WERI-Rb-1 (cell line): ENCODE results near the gene IL27RA.

Experiments
- DNase-seq: peaks from one replicate; pipeline ENCODE4 v3.0.0-alpha.2; 2020
- H3K27ac ChIP-seq: fragments of 250-450 bp; sonication (Bioruptor Pico); 2 replicates; pipeline ENCODE4 v1.5.1; 2020; ENCODE audit warnings: mild to moderate bottlenecking, moderate library complexity
- H3K27me3 ChIP-seq: fragments of 250-450 bp; sonication (Bioruptor Pico); 2 replicates; pipeline ENCODE4 v1.5.1; 2021; ENCODE audit warnings: mild to moderate bottlenecking, low read depth, moderate library complexity; ENCODE audit not compliant: insufficient read depth, severe bottlenecking
- H3K36me3 ChIP-seq: fragments of 250-450 bp; sonication (Bioruptor Pico); 2 replicates; pipeline ENCODE4 v1.5.1; 2020; ENCODE audit warnings: mild to moderate bottlenecking, moderate library complexity
- H3K4me3 ChIP-seq: 2 replicates; pipeline ENCODE4 v1.5.1; 2011; ENCODE audit warnings: low read depth, mild to moderate bottlenecking, control low read depth, low read length
- H3K9me3 ChIP-seq: fragments of 250-450 bp; sonication (Bioruptor Pico); 2 replicates; pipeline ENCODE4 v1.5.1; 2021; ENCODE audit warnings: mild to moderate bottlenecking, moderate library complexity; ENCODE audit not compliant: severe bottlenecking
- TF ChIP-seq, protein P1 (sequence below): IDR thresholded peaks from 2 replicates; pipeline ENCODE4 v1.5.1; 2011; ENCODE audit warnings: low read depth, mild to moderate bottlenecking, control low read depth, inconsistent platforms, low read length

IL27RA gene

GRCh38 chr19:14002571-14003250, 28.9 kb upstream of the IL27RA start:
- Histone ChIP-seq H3K36me3 (peaks cover 31% of the 10 kb centered on the region), H3K27ac (no peak overlapping the region), H3K4me3 (no peak overlapping the region), H3K27me3 (no peaks in the 10 kb centered on the region), H3K9me3 (peaks cover 16% of the 10 kb centered on the region)
- TF ChIP-seq, protein P1, sequence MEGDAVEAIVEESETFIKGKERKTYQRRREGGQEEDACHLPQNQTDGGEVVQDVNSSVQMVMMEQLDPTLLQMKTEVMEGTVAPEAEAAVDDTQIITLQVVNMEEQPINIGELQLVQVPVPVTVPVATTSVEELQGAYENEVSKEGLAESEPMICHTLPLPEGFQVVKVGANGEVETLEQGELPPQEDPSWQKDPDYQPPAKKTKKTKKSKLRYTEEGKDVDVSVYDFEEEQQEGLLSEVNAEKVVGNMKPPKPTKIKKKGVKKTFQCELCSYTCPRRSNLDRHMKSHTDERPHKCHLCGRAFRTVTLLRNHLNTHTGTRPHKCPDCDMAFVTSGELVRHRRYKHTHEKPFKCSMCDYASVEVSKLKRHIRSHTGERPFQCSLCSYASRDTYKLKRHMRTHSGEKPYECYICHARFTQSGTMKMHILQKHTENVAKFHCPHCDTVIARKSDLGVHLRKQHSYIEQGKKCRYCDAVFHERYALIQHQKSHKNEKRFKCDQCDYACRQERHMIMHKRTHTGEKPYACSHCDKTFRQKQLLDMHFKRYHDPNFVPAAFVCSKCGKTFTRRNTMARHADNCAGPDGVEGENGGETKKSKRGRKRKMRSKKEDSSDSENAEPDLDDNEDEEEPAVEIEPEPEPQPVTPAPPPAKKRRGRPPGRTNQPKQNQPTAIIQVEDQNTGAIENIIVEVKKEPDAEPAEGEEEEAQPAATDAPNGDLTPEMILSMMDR = no peak
- DNase-seq = no peak

DNA sequence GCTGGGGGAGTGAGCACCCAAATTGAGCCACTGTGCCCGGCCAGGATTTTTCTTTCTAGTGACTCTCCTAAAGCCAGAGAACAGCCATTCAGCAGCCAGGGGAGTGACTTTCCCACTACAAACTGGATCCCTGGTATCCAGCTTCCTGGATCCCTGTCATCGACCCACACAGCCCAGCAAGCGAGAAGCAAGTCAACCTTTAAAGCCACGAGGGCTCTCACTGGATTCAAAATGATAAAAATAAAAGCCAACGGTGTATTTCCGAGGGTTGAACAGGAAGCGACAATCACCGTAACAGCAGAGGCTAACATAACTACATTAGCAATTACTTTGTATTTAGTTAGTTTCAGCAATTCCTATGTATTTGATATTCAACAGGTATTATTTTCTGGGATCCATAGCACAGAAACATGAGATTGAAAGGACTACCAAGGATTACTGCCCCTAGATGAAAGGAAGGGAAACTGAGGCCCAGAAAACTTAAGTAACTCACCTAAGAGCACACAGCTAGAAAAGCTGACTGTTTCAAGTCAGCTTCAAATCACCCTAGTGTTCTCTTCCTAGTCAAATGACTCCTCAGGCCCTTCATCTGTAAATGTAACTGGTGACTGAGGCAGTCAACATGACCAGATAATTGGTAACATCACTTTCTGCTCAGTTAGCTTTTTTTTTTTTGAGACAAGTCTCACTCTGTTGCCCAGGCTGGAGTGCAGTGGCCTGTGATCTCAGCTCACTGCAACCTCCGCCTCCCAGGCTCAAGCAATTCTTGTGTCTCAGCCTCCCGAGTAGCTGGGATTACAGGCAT, 28.1 kb upstream of the IL27RA start:
- no peak for DNase-seq
- Histone ChIP-seq H3K4me3 (no peak overlapping the region), H3K27ac (no peak overlapping the region)

DNA sequence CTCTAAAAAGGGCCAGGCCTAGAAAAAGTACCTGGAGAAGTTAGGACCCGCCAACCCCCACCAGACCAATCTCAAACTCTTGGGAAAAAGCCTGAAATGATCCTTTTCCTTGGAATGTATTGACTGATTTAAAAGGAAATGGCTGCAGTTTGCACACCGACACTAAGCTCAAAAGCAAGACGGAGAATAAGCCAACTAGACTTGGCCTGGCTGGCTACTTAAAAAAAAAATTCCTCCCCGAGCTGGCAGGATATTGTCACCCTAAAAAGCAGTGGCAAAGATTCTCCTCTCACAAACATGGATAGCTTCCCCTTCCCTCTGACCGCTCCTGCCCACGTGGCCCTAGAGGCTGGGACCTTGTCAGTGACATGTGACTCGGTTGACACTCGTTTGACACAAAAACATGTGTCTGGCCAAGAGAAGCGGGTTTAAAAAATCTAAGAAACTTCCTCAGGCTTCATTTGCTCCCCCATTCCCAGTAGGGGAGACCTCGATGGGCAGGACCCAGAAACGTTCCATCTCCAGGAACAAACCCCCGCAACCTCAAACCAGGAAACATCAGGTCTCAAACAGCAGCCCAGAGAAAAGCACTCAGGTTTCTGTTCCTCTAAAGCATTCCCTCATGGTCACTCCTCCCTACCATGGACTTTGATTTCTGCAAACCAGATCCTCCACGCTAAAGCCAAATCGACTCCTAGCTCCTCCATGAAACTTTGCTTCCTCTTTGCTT, 26.8 kb upstream of the IL27RA start:
- no peak for DNase-seq
- TF ChIP-seq, protein P1 = no peak
- H3K27me3 ChIP-seq = no peaks in the 10 kb centered on the region
- H3K27ac ChIP-seq = 0 out of 2 replicates have a peak overlapping the region, but pooled peaks have one; percentile 32
- no peak overlapping the region for H3K4me3 ChIP-seq
- H3K36me3 ChIP-seq = peaks cover 14% of the 10 kb centered on the region
- peaks cover 1% of the 10 kb centered on the region for H3K9me3 ChIP-seq

More for the DNA sequence above, 28.1 kb upstream of the IL27RA start:
- TF ChIP-seq, protein P1 = no peak
- no peaks in the 10 kb centered on the region for H3K27me3 ChIP-seq
- H3K36me3 ChIP-seq = peaks cover 27% of the 10 kb centered on the region
- peaks cover 13% of the 10 kb centered on the region for H3K9me3 ChIP-seq

DNA sequence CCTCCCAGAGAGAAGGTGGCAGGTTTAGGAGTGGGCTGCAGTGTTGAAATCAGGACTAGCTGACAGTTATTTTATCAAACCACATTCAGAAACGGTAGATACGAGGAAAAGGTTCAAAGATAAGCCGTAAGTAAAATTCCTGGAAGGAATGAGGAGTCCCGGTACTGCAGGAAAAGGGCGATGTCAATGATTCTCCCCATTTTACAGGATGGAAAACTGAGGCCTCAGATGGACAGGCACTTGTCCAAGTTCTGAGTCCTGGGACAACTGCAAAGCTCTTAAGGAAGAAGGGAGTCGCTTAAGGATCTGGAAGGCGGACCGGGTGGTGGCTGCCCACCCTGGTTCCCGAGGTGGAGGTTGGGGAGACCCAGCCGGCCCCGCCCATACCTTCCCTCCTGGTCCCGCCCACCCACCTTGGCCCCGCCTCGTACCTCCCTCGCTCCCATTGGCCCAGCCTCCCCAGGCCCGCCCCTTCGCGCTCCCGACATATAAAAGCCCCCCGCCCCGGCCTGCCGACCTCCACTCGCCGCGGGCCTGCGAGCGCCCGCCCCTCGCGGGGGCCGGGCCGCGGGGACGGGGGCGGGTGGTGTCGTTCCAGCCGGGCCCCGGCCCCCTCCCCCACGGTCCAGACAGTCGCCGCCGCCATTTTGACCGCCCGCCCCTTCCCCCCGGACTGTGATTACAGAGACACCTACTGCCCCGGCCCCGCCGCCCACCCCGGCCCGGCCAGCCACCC, 26.0 kb upstream of the IL27RA start:
- Histone ChIP-seq H3K4me3 (peak overlapping the region; percentile 57), H3K27me3 (no peaks in the 10 kb centered on the region), H3K9me3 (no peaks in the 10 kb centered on the region), H3K36me3 (peaks cover 7% of the 10 kb centered on the region), H3K27ac (peak overlapping the region; percentile 89)
- peak; percentile 91 for DNase-seq
- TF ChIP-seq, protein P1 = no peak

DNA sequence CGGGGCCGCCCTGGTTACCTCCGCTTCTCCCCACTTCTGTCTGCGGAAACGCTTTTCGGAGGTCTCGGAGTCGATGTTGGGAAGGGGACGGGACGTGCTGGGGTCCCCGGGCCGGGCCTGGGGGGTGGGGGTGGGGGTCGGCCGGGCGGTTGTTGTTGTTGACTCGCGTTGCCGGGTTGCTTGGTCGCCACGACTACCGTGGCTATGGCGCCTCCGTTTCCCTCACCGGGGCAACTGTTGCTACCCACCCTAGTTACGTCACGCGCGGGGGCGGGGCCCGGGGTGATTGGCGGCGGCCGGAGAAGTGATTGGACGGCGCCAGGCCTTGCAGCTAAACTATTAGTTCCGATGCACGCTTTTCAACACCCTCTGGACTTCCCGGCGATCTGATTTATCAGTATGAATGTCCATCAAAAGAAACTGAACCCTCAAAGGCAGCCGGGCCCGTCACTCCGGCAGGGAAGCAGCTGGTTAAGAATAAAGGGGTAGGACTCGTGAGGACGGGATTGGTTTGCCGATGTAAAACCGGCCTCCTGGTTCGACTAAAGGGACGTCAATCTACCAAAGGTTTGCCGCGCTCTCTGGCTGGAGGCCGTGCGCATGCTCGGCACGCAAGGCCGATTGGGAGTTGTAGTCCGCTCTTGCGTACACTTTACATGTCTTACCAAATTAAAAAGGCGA, 25.3 kb upstream of the IL27RA start, which contains the start of gene RFX1:
RFX1 (minus strand) TSS at position 236 of the 681 bp plus-strand sequence. CDS start 12,477 bp downstream, outside the sequence.
- H3K4me3 ChIP-seq = peak within 1 kb of the TSS; percentile 57
- H3K36me3 ChIP-seq = peaks cover 6% of the 10 kb centered on the region
- H3K27me3 ChIP-seq = no peaks in the 10 kb centered on the region
- peak within 1 kb of the TSS; percentile 89 for H3K27ac ChIP-seq
- peak; percentile 99 for DNase-seq
- H3K9me3 ChIP-seq = no peaks in the 10 kb centered on the region
- TF ChIP-seq, protein P1 = no peak
